GM12875 (cell line): ENCODE data around the gene TUG1.

Experiments used
- H3K4me3 ChIP-seq: one replicate; pipeline ENCODE4 v1.5.1; 2011; ENCODE audit warnings: low read depth, low read length, control low read depth
- TF ChIP-seq, protein P1 (sequence below): IDR thresholded peaks from 2 replicates; pipeline ENCODE4 v1.5.1; 2011; ENCODE audit warnings: low read depth, mild to moderate bottlenecking, control low read depth, inconsistent platforms, low read length, moderate library complexity, borderline replicate concordance; ENCODE audit not compliant: insufficient read depth

The TUG1 gene

DNA sequence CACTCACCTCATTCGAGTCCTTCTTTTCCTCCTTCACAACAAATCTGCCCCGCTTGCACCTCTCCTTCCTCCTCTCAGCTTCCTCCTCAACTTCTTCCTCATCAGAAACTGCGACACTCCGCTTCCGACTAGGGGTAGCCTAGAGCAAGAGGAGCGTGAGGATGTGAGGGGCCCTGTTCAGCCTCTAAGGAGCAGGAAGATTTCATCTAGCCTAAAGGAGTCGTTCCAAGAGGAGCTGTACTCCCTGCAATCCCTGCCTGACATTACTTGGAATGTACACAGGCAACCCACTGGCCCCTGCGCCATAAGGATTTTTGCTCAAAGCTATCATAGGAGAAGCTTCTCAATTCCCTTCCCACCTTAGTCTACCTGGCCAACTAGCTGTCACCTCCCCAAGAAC is 35.0 kb upstream of the TUG1 start:
- TF ChIP-seq, protein P1, sequence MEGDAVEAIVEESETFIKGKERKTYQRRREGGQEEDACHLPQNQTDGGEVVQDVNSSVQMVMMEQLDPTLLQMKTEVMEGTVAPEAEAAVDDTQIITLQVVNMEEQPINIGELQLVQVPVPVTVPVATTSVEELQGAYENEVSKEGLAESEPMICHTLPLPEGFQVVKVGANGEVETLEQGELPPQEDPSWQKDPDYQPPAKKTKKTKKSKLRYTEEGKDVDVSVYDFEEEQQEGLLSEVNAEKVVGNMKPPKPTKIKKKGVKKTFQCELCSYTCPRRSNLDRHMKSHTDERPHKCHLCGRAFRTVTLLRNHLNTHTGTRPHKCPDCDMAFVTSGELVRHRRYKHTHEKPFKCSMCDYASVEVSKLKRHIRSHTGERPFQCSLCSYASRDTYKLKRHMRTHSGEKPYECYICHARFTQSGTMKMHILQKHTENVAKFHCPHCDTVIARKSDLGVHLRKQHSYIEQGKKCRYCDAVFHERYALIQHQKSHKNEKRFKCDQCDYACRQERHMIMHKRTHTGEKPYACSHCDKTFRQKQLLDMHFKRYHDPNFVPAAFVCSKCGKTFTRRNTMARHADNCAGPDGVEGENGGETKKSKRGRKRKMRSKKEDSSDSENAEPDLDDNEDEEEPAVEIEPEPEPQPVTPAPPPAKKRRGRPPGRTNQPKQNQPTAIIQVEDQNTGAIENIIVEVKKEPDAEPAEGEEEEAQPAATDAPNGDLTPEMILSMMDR, result no peak

DNA sequence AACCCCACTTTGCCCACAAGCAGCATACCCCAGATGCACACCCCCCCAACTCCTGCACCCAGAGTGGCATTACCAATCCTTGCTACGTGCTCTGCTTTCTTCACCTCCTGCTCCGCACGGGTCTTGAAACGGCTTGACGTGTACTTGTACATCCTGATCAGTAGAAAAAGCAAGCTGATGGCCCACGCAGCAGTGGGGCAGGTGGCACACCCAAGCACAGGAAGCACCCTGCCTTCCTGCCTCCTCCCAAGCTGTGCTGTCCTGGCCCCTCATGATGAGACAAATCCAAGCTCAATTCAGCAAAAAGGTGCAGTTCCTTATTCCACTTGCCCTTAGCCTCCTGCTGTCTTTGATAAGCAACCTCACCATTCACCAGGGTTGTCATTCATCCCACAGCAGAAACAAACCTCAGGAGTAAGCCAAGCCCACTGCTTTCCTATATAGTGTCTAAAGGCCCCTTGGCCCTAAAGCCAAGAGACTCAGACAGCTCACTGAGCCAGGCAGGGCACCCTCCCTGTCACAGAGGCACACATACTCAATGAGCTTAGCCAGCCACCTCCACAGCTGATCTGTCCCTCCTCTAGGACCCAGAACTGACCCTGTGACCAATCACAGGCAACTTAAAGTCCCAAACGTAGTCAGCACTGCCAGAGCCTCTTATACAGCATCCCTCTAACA is 28.2 kb upstream of the TUG1 start:
- TF ChIP-seq, protein P1, result no peak
- H3K4me3 ChIP-seq, result no peak overlapping the region

More for the DNA sequence above, 35.0 kb upstream of the TUG1 start:
- no peak overlapping the region for H3K4me3 ChIP-seq

DNA sequence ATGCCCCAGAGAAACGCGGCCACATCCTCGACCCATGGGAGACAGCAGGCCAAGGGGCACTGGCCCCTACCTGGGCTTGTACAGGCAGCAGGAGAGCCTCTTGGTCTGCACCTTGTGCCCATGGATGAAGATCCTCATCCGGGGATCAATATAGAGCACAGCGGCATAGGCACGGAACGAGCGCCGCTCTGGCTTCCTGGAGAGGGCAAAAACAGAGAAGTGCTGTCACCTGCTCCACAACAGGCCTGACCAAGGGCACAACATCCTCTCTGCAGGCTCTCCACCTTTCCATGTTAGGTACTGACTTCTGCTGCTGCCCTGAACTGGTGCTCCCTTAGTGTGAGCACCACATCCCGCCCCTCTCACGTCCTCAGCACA is 27.7 kb upstream of the TUG1 start:
- TF ChIP-seq, protein P1, result no peak
- H3K4me3 ChIP-seq, result no peak overlapping the region

DNA sequence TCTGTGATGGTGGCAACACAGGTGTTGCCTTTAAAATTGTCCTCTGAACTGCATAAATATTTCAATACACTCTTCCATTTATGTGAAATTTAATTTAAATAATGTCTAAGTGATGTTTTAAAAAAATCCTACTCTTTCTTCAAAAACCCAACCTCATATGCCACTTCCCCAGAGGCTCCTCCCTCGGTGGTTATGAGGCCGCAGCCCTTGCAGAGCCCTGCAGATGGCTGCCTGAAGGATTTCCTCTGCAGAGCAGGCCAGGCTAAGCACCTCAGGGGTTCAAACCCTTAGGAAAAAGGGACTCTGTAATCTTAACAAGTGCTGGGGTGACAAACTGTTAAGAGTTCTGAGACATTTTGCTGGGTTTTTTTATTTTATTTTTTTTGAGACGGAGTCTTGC is 25.7 kb upstream of the TUG1 start:
- TF ChIP-seq, protein P1, result no peak
- no peak overlapping the region for H3K4me3 ChIP-seq

DNA sequence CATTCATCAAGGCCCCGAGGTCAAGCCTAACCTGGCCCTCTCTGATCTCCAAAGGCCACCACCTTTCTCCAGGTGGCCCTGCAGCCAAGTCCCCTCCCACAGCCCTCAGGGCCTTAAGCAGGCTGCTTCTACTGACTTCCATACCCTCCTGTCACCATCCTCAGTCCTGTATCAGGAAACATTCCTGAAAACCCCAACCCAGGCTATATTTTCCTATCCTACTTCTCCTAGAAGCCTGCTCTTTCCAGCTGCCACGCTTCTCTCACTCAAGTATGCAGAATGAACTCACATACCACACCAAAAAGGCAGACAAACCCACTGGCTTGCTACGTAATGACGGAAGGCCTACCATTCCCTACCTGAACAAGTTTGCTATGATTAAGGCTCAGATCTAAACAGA is 24.1 kb upstream of the TUG1 start:
- no peak overlapping the region for H3K4me3 ChIP-seq
- TF ChIP-seq, protein P1, result no peak

DNA sequence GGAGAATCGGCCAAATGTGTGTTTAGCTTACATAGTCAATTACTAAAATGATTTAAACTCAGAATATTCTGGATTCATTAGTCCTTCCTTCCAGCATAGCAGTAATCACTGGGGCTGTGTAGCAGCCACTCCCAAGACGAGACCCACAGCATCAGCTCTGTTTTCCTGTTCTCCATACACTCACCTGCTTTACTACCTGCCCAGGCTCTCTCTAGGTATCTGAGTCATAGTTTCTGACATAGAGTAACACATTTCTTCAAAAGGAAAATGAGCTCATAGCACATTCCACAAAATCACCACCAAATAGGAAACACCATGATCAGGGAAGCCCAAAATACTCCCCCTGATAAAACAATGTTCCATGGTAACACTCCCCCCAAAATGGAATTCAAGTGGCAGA is 23.4 kb upstream of the TUG1 start:
- H3K4me3 ChIP-seq, result no peak overlapping the region
- TF ChIP-seq, protein P1, result no peak

DNA sequence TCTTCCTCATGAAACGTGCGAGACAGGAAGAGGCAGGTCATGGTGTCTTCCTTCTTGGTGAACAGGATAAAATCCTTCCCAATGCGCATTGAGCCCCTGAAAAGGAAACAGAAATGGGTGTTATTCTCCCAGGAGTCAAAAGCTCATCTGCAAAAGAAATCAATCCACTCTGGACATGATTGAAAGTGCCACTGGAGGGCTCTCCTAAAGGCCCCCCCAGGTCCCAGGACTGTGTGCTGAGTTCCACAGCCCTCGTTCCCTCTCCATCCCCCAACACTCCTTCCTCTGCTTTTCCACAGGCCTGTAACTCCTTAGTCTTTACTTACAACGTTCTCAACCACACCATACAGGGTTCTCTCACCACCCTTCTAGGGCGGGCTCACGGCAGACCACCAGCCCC is 22.7 kb upstream of the TUG1 start:
- TF ChIP-seq, protein P1, result no peak
- H3K4me3 ChIP-seq, result no peak overlapping the region
